ENCODE results near the gene KLK5.
"Not testable (repeated sequence)": the region's sequence is repeated elsewhere in the genome, so short reads cannot be mapped to it uniquely, and the experiment has no call there.

The KLK5 gene, protein sequence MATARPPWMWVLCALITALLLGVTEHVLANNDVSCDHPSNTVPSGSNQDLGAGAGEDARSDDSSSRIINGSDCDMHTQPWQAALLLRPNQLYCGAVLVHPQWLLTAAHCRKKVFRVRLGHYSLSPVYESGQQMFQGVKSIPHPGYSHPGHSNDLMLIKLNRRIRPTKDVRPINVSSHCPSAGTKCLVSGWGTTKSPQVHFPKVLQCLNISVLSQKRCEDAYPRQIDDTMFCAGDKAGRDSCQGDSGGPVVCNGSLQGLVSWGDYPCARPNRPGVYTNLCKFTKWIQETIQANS

DNA sequence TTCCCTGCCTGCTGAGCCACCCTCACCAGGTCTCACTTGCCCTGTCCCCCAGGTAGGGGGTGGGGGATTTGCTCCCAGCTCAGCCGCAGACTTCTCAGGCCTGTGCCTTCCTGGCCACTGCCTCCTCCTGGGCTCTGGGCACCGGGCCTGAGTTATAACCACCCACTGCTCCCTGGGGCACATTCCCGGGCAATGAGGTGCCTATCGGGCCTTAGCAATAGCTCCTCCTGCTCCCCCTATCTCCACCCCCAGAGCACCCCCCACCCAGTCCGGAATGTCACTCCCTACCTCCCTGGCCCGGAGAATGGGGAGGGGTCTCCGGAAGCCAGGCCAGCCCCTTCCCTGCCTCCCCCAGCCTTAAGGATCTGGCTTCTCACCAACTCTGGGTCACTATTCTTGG, at the start of gene KLK5:
TSS of gene KLK5 (minus strand) at position 129 of the 400 bp plus-strand sequence. CDS start 381 bp downstream, outside the sequence.
- in situ Hi-C loops (cut with MboI; ENCODE audit: low sequenced_read_pairs): no loop called here
- H3K4me1 ChIP-seq: no peaks in the 10 kb centered on the region
- H3K36me3 ChIP-seq (replicated peaks): no peaks in the 10 kb centered on the region
- DNase-seq (ENCODE audit: low spot score in 2 of 2): no peak
- H3K9me3 ChIP-seq: no peaks in the 10 kb centered on the region
- no peak within 1 kb of the TSS for H3K4me3 ChIP-seq
- peaks cover 5% of the 10 kb centered on the region; the same call in 1 of the 2 replicates for H3K27me3 ChIP-seq (ENCODE audit: low read depth)

DNA sequence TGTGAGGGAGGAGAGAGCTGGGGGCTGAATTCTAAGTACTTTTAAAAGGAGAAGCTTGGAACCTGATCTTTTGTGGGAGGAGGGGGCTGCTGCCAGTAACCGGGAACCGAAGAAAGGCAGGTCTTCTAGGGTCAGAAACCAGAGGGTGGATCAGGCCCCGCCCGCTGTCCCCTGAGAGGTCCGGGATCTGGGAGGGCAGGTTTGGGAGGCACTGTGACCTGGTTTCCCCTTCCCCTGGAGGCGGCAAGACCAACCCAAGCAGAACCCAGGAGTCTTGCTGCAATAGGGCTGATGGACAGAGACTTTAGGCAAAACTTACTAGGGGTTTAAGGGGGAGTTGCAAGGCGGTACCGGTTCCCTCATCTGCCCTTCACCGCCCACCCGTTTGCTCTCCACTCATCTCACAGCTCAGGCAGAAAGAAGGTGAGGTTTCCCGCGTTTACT, 49.3 kb upstream of the KLK5 start:
- in situ Hi-C loops (cut with MboI; ENCODE audit: low sequenced_read_pairs): no loop called here
- no peak overlapping the region for H3K4me3 ChIP-seq
- peaks cover 4% of the 10 kb centered on the region; the same call in 1 of the 2 replicates for H3K27me3 ChIP-seq (ENCODE audit: low read depth)
- no peaks in the 10 kb centered on the region for H3K9me3 ChIP-seq
- no peak for DNase-seq (ENCODE audit: low spot score in 2 of 2)
- no peaks in the 10 kb centered on the region for H3K36me3 ChIP-seq (replicated peaks)
- H3K4me1 ChIP-seq: no peaks in the 10 kb centered on the region

DNA sequence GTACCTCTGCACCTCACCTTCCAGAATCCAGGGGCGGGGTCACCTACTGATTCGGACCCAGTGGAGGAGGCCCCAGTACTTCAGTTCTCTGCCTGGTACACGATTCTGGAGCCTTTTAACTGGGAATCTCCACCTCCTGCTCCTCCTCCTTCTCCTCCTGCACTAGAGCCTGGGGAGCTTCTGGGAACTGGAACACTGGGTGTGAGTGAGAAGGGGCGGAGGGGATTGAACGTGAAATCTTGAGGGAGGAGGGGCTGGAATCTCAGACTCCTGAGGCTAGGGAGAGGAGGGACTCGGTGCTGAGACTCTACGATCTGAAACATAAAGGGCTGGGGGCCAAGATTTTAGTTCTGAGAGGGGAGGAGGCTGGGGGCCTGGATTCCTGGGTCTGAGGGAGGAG, 48.7 kb upstream of the KLK5 start, which contains the start of gene KLK8:
TSS of gene KLK8 (minus strand) at position 90 of the 400 bp plus-strand sequence. CDS start 437 bp downstream, outside the sequence.
- DNase-seq (ENCODE audit: low spot score in 2 of 2): no peak
- peaks cover 3% of the 10 kb centered on the region; the same call in 1 of the 2 replicates for H3K27me3 ChIP-seq (ENCODE audit: low read depth)
- no peaks in the 10 kb centered on the region for H3K9me3 ChIP-seq

DNA sequence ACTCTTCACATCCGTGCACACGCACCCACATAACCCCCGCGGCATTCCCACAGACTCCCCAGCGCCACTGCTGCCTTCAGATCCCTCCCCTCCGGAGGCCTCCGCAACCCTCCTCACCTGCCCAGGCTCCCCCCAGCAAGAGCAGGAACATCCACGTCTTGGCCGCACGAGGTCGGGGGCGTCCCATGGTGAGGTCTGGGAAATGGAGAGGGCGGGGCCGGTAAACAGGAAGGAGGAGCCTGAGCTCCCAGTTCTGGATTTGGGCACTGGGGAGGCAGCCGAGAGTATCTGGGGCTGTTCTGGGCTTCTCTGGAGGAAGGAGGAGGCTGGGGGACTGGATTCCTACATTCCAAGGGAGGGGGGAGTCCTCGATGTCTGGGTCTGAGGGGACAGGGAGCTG, 48.1 kb upstream of the KLK5 start:
- in situ Hi-C loops (cut with MboI; ENCODE audit: low sequenced_read_pairs): no loop called here
- Histone ChIP-seq H3K4me3 (no peak overlapping the region), H3K9me3 (no peaks in the 10 kb centered on the region), H3K27me3 (ENCODE audit: low read depth) (no peaks in the 10 kb centered on the region; the same call in 1 of the 2 replicates), H3K36me3 (replicated peaks) (no peaks in the 10 kb centered on the region), H3K4me1 (no peaks in the 10 kb centered on the region)
- DNase-seq (ENCODE audit: low spot score in 2 of 2): no peak

More for the DNA sequence above, 48.7 kb upstream of the KLK5 start, which contains the start of gene KLK8:
- H3K4me1 ChIP-seq: no peaks in the 10 kb centered on the region
- H3K4me3 ChIP-seq: no peak within 1 kb of the TSS
- in situ Hi-C loops (cut with MboI; ENCODE audit: low sequenced_read_pairs): no loop called here
- no peaks in the 10 kb centered on the region for H3K36me3 ChIP-seq (replicated peaks)

DNA sequence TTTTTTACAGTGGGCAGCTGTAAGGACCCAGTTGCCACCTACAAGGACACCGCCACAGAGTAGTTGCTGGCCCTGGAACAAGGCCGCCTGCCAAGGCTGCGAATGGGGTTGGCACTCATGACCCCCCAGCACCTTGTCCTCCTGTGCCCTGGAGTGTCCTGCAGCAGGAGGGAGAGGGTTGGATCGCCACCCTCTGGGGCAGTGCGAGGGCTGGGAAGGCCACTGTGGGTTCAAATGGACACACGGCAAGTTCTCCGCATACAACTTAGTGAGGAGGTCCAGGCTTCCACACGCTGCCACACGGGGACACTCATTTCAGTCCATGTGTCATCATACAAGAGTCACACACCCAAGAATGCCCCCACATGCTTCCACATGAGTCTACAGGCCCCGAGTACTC, 47.6 kb upstream of the KLK5 start:
- H3K27me3 ChIP-seq (ENCODE audit: low read depth): no peaks in the 10 kb centered on the region; the same call in 1 of the 2 replicates
- no peaks in the 10 kb centered on the region for H3K9me3 ChIP-seq
- H3K4me3 ChIP-seq: no peak overlapping the region
- no peaks in the 10 kb centered on the region for H3K4me1 ChIP-seq
- DNase-seq (ENCODE audit: low spot score in 2 of 2): no peak
- no peaks in the 10 kb centered on the region for H3K36me3 ChIP-seq (replicated peaks)
- in situ Hi-C loops (cut with MboI; ENCODE audit: low sequenced_read_pairs): no loop called here

DNA sequence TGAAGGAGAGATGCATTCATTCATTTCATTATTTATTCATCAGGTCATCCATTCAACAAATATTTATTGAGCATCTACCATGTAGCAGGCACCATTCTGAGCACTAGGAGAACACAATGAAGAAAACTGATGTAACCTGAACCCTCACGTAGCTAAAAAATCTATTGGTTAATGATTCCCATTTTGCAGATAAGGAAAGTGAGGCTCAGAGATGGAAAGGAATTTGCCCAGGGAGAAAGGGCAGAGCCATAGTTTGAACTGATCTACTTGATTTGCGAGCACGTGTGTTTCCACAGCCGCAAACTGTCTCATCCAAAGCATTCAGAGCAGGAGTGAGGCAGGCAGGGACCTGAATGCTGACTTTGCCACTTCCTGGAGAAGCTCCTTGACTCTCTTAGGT, 45.8 kb upstream of the KLK5 start:
- Histone ChIP-seq H3K9me3 (no peaks in the 10 kb centered on the region; the same call in 1 of the 2 replicates), H3K36me3 (replicated peaks) (no peaks in the 10 kb centered on the region), H3K27me3 (ENCODE audit: low read depth) (no peaks in the 10 kb centered on the region), H3K4me1 (no peaks in the 10 kb centered on the region), H3K4me3 (no peak overlapping the region)
- DNase-seq (ENCODE audit: low spot score in 2 of 2): no peak
- in situ Hi-C loops (cut with MboI; ENCODE audit: low sequenced_read_pairs): no loop called here

DNA sequence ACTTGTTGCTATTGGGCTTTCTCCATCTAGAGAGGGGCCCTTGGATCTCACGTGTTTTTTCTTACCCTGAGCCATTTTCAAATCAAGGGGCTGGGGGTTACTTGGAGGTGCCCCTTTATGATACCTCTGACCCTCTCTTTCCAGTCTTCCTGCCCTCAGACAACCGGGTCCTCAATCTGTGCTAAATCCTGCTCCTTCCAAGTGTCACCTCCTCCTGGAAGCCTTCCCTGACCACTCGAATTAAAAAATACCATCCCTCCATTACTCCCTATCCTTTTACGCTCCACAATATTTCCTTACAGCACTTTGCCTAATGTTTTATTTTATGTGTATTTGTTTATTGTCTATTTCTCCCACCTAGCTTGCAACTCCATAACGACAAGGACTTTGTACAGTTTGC, 45.2 kb upstream of the KLK5 start:
- in situ Hi-C loops (cut with MboI; ENCODE audit: low sequenced_read_pairs): no loop called here

DNA sequence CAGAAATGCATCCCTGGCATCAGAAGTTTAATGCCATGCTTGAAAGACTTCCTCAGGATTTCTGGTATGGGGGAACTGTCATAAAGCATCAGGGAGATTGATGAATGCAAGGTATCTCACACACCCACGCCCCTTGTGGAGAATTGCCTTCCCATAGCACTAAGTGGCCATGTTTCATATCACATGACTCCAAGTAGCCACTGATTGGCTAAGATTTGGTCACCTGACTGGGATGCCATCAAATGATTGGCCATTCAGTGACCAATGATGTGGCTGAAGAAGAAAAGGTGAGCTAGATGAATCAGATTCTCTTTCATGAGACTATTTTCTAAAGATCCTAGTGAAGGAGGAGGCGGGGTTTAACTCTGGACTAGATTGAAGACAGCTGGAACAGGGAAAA, 41.3 kb upstream of the KLK5 start:
- in situ Hi-C loops (cut with MboI; ENCODE audit: low sequenced_read_pairs): no loop called here
- Histone ChIP-seq H3K4me3 (no peak overlapping the region), H3K27me3 (ENCODE audit: low read depth) (no peaks in the 10 kb centered on the region), H3K4me1 (no peaks in the 10 kb centered on the region), H3K9me3 (no peaks in the 10 kb centered on the region; the same call in 1 of the 2 replicates), H3K36me3 (replicated peaks) (no peaks in the 10 kb centered on the region)
- no peak for DNase-seq (ENCODE audit: low spot score in 2 of 2)

More for the DNA sequence above, 45.2 kb upstream of the KLK5 start:
- Histone ChIP-seq H3K36me3 (replicated peaks) (no peaks in the 10 kb centered on the region), H3K9me3 (no peaks in the 10 kb centered on the region; the same call in 1 of the 2 replicates), H3K4me1 (no peaks in the 10 kb centered on the region), H3K4me3 (no peak overlapping the region), H3K27me3 (ENCODE audit: low read depth) (no peaks in the 10 kb centered on the region)
- DNase-seq (ENCODE audit: low spot score in 2 of 2): no peak

DNA sequence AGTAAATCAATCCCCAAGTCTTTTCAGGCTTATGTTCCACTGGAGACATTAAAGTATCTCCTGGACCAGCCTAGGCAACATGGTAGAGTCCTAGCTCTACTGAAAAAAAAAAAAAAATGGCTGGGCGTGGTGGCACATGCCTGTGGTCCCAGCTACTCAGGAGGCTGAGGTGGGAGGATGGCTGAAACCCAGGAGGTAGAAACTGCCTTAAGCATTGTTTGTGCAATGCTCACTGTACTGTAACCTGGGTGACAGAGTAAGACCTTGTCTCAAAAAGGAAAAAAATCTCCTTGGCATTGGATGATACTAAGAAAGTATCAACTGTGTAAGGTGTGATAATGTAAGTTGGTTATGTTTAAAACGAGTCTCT, 39.8 kb upstream of the KLK5 start:
- in situ Hi-C loops (cut with MboI; ENCODE audit: low sequenced_read_pairs): no loop called here
- Histone ChIP-seq H3K4me1 (no peaks in the 10 kb centered on the region), H3K9me3 (no peaks in the 10 kb centered on the region; the same call in 1 of the 2 replicates), H3K27me3 (ENCODE audit: low read depth) (no peaks in the 10 kb centered on the region), H3K4me3 (no peak overlapping the region), H3K36me3 (replicated peaks) (no peaks in the 10 kb centered on the region)
- no peak for DNase-seq (ENCODE audit: low spot score in 2 of 2)

DNA sequence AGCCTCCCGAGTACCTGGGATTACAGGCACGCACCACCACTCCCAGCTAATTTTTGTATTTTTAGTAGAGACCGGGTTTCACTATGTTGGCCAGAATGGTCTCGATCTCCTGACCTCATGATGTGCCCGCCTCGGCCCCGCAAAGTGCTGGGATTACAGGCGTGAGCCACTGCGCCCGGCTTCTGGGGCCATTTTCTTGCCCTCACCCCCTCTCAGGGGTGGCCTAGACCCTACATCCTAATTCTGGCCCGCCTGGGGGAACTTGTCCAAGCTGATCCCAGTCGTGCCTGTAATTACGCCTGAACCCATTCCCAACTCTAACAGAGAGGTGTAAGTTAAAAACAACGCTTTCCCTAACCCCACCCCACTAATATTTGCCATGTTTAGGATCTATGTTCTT, 31.6 kb upstream of the KLK5 start:
- H3K4me1 ChIP-seq; DNase-seq (ENCODE audit: low spot score in 2 of 2); in situ Hi-C loops (cut with MboI; ENCODE audit: low sequenced_read_pairs); H3K36me3 ChIP-seq (replicated peaks); H3K4me3 ChIP-seq; H3K27me3 ChIP-seq (ENCODE audit: low read depth); H3K9me3 ChIP-seq: not testable (repeated sequence)

DNA sequence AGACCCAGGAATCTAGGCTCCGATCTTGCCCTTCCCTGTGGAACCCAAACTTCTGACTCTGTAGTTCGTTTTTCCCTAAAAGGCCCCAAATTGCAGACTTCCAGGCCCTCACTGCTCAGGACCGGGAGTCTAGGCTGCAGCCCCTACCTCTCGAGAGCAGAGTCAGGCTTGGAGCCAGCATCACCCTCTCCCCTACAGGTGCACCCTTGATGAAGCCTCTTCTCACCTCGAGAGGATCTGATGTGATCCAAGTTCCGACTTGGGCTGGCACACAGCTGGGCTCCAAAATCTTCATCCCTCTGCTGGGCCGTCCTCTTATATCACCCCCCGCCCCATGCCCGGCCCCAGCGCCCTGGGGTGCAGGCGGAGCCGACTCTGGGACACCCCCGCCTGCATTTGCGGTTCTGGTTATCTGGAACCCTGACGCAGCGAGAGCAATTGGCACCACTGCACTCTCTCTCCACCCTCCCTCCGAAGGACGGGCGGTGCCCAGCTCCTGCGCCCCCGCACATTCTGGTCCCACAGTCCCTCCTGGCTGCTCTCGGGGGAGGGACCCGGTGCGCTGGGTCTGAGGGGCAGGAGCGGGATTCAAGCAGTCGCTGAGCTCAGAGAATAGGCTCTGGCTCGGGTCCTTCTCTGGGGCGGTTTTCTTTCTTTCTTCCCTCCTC, 30.9 kb upstream of the KLK5 start, which contains the start of gene KLK7:
TSS of gene KLK7 (minus strand) at position 293 of the 668 bp plus-strand sequence. CDS start 1,518 bp downstream, outside the sequence.
- Histone ChIP-seq H3K27me3 (ENCODE audit: low read depth) (0 out of 2 replicates have a peak, but pooled peaks cover 8% of the 10 kb centered on the region), H3K36me3 (replicated peaks) (no peaks in the 10 kb centered on the region), H3K9me3 (no peaks in the 10 kb centered on the region), H3K4me3 (no peak within 1 kb of the TSS), H3K4me1 (no peaks in the 10 kb centered on the region)
- in situ Hi-C loops (cut with MboI; ENCODE audit: low sequenced_read_pairs): no loop called here
- DNase-seq (ENCODE audit: low spot score in 2 of 2): no peak

DNA sequence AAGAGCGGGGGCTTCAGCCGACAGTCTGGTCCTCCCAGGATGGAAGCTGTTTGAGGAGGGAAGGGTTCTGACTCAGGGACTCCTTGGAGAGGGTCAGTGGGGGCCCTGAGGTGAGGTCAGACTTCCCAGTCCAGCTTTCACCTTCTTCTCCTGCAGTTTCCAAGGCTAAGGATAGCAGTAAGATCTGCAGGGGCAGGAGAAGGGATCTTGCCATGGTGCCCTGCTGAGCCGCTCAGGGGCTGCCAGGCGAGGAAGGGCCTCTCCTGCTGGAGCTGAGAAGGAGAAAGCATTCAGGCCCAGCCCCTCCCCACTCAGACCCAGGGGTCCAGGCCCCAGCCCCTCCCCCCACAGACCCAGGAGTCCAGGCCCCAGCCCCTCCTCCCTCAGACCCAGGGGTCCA, 29.3 kb upstream of the KLK5 start:
- in situ Hi-C loops (cut with MboI; ENCODE audit: low sequenced_read_pairs): no loop called here
- Histone ChIP-seq H3K4me1 (no peaks in the 10 kb centered on the region), H3K9me3 (no peaks in the 10 kb centered on the region), H3K27me3 (ENCODE audit: low read depth) (0 out of 2 replicates have a peak, but pooled peaks cover 8% of the 10 kb centered on the region), H3K36me3 (replicated peaks) (no peaks in the 10 kb centered on the region), H3K4me3 (no peak overlapping the region)
- no peak for DNase-seq (ENCODE audit: low spot score in 2 of 2)

DNA sequence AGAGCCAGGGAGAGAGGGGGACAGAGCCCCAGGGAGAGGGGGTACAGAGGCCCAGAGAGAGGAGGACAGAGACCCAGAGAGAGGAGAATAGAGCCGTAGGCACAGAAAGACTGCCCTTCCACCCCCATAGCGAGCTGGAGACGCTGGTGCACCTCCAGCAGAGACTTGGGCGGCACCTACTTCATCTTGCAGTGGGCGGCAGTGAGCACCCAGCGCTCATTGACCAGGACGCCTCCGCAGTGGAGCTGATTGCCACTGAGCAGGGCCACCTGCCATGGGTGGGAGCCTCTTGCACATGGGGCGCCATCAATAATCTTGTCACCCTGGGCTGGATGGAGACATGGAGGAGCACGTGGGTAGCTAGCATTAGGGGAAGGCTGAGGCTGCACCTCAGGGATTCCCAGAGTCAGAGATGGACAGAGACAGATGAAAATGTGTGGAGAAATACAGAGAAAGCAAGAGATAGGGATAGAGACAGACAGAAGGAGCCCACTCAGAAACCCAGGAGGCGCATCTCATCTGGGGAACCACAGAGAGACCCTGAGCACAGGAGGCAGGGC, 28.8 kb upstream of the KLK5 start:
- H3K4me3 ChIP-seq: no peak overlapping the region
- H3K27me3 ChIP-seq (ENCODE audit: low read depth): 0 out of 2 replicates have a peak, but pooled peaks cover 8% of the 10 kb centered on the region
- no peaks in the 10 kb centered on the region for H3K36me3 ChIP-seq (replicated peaks)
- in situ Hi-C loops (cut with MboI; ENCODE audit: low sequenced_read_pairs): no loop called here
- DNase-seq (ENCODE audit: low spot score in 2 of 2): no peak
- no peaks in the 10 kb centered on the region for H3K9me3 ChIP-seq
- H3K4me1 ChIP-seq: no peaks in the 10 kb centered on the region

DNA sequence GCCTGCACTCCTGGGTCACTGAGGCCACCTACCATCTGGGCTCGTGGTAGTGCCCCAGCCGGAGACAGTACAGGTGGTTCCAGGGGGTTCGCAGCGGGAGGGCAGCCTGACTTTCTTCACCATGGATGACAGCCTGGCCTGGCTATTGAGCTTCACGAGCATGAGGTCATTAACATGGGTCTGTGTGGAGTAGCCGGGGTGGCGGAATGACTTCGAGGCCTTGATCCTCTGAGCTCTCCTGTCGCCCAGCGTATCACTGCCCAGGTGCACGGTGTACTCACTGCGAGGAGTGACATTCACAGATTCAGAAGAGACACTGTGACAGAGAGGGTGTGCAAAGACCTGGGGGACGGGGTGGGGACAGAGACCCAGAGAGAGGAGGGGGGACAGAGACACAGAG, 27.4 kb upstream of the KLK5 start:
- no peak for DNase-seq (ENCODE audit: low spot score in 2 of 2)
- H3K9me3 ChIP-seq: no peaks in the 10 kb centered on the region
- H3K4me1 ChIP-seq: no peaks in the 10 kb centered on the region
- no peak overlapping the region for H3K4me3 ChIP-seq
- no peaks in the 10 kb centered on the region for H3K27me3 ChIP-seq (ENCODE audit: low read depth)
- in situ Hi-C loops (cut with MboI; ENCODE audit: low sequenced_read_pairs): no loop called here
- no peaks in the 10 kb centered on the region for H3K36me3 ChIP-seq (replicated peaks)
